Measurements from ENCODE around the gene BEGAIN.

The BEGAIN gene

GRCh38 chr14:100587086-100587762 lies at the start of gene BEGAIN:
Gene BEGAIN, minus strand, starts transcription at chr14:100587417. Its CDS starts 127 bp downstream, at chr14:100587290.
- DNase-seq (ENCODE audit: low read depth, low spot score), result no peak

DNA sequence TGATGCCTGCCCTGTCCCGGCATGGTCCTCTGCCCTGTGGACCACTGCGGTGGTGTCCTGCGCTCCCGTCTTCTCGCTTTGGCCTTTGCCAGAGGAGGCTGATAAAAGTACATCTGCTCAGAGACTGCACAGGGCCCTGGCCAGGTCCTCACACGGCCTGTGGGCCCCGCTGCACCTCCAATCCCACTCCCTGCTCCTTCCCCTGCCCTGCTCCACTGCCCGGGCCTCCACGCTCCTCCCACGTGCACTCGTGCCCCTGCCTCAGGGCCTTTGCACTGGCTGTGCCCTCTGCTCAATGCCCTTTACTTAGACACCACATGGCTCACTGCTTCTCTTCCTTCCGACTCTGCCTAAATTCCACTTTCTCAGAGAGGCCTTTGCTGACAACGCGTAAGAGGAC lies 49.3 kb upstream of the BEGAIN start:
- no peak for DNase-seq (ENCODE audit: low read depth, low spot score)

- DNase-seq (ENCODE audit: low read depth, low spot score), result no peak
Observed at GRCh38 chr14:100634026-100634425, 46.8 kb upstream of the BEGAIN start.

DNA sequence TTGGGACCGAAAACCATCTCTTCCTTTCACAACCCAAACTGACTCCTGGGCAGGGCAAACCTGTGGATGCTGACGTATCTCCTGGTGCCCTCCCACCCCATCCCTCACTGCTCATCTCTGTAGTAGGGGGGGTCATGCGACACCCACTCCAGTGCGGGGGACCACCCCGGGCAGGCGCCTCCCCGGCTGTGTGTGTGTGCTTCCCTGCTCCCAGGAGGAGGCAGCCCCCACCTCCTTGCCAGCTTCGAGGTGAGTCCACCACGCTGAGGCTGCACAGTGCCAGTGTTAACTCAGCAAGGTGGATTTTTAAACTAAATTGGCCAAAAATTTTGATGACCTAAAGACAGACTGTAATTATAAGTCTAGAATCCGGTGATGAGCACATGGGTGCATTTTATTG lies 46.2 kb upstream of the BEGAIN start:
- DNase-seq (ENCODE audit: low read depth, low spot score), result no peak

DNA sequence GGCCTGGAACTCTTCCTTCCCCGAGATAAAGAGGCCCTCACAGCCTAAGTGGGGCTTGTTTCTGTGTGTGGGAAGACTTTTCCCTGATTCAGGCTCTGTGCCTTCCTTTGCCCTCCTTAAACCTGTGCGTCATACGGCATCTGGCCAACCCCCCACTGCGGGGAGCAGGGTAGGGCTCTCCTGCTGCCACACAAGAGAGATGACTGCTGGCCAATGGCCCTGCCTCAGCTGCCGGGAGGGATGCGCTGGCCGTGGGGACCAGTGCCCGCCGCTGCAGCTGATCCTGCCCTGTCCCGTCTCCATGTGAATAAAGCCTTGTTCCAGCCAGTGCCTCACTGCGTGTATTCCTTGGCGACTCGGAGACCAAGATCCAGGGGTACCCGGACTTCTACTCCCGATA lies 42.5 kb upstream of the BEGAIN start:
- no peak for DNase-seq (ENCODE audit: low read depth, low spot score)

DNA sequence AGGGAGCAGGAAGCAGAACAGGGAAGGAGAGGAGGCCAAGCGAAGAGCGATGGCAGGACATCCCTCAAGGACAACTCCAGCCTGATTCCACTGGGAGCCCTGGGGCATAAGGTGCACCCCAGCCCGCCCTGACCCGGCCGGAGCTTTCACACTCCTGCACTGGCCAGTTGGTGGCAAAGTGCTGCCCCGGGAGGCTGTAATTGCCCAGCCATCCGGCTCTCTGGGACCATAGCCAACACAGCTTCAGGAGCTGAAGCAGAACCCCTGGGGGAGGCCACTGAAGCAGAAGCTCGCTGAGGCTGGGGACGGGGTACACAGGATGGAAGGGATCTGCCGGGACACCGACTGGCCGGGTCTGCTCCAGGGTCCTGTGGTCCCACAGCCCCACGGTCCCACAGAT lies 41.9 kb upstream of the BEGAIN start:
- DNase-seq (ENCODE audit: low read depth, low spot score), result no peak

DNA sequence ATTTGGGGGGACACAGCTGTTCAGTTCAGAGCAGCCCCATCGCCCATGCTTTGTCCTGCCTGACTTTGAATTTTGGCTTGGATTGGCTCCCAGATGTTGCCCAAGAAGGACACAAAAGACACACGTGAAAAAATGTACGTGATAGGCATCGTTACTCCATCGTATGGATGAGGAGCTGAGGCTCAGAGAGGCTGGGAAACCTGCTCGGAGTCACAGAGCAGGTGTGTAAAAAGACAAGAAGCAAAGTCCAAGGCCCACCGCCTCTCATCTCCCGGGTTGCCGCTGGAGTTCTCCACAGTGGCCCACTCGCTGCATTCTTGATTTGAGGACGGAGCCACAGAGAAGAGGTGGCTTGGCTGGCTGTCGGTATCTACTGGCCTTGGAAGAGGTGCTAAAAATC lies 41.0 kb upstream of the BEGAIN start:
- DNase-seq (ENCODE audit: low read depth, low spot score), result no peak

GRCh38 chr14:100626614-100627013 lies 39.4 kb upstream of the BEGAIN start:
- no peak for DNase-seq (ENCODE audit: low read depth, low spot score)

DNA sequence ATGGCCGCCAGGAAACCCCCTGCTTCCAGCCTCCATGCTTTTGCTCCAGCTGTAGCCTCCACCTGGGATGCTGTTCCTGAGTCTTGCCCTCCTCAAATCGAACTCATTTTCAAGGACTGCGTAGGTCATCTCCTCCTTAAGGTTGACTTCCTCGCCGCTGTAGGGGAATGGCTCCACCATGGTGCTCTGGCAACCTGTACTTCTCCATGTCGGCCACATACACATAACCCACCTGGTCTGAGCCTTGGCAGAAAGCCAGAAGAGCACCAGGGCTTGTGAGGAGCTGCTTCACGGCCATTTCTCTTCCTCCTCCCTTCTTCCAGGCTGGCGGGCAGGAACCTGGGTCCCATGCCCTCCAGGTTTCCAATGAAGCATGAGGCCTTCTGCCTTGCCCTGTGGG lies 36.7 kb upstream of the BEGAIN start:
- DNase-seq (ENCODE audit: low read depth, low spot score), result no peak

- DNase-seq (ENCODE audit: low read depth, low spot score), result no peak
Observed at GRCh38 chr14:100623557-100623956, 36.3 kb upstream of the BEGAIN start.

DNA sequence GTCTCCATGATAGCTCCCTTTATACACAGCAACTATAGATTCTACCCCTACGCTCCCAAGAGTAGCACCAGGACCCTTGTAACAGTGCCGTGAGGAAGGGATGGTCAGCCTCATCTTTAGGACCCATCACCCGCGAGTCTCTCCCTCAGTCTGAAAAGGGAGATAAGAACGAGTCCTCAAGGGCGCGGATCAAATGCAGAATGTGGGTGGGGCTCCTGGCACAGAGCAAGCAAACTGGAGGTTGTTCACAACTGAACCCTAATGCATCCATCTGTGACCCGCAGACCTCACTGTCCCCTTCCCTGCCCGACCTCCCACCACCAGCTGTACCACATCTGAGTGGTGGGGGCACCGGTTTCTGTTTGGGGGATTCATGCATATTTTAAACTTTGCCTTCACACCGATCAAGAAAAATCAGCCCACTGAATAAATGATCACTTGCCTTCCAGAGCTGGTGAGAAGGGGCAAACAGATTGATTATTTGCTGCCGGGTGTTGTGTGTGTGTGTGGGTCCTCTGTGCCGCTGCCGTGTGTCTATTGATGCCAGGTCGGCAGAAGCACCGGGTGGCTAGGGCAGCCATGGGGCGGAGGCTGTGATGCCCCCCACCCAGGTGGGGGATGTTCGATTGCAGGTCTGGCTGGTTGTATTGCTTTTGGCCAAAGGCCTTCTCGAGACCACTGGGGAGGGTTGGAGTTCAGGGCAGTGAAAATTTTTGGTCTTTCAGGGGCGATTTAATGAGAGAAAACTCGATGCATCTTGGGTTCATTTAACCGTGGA lies 35.7 kb upstream of the BEGAIN start:
- DNase-seq (ENCODE audit: low read depth, low spot score), result no peak

DNA sequence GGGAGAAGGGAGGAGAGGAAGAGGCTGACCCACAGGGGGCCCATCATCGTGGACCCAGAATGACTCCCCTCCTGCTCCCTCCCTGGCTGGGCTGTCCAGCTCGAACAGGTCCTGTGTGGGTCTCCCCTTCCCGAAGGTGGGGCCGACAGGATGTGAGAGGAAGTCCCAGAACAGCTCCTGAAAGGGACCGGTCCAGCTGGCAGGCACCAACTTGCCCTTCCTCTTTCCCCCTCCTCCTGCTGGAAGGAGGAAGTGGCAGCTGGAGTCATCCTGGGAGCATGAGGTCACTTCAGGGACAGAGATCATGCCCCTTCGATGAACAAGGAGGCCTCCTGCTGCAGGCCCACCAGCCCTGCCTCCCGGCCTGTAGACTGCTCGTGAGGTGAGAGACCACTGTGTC lies 35.0 kb upstream of the BEGAIN start:
- no peak for DNase-seq (ENCODE audit: low read depth, low spot score)

- no peak for DNase-seq (ENCODE audit: low read depth, low spot score)
Observed at GRCh38 chr14:100621806-100622205, 34.6 kb upstream of the BEGAIN start.

- no peak for DNase-seq (ENCODE audit: low read depth, low spot score)
Observed at GRCh38 chr14:100620255-100621100, 33.3 kb upstream of the BEGAIN start.

DNA sequence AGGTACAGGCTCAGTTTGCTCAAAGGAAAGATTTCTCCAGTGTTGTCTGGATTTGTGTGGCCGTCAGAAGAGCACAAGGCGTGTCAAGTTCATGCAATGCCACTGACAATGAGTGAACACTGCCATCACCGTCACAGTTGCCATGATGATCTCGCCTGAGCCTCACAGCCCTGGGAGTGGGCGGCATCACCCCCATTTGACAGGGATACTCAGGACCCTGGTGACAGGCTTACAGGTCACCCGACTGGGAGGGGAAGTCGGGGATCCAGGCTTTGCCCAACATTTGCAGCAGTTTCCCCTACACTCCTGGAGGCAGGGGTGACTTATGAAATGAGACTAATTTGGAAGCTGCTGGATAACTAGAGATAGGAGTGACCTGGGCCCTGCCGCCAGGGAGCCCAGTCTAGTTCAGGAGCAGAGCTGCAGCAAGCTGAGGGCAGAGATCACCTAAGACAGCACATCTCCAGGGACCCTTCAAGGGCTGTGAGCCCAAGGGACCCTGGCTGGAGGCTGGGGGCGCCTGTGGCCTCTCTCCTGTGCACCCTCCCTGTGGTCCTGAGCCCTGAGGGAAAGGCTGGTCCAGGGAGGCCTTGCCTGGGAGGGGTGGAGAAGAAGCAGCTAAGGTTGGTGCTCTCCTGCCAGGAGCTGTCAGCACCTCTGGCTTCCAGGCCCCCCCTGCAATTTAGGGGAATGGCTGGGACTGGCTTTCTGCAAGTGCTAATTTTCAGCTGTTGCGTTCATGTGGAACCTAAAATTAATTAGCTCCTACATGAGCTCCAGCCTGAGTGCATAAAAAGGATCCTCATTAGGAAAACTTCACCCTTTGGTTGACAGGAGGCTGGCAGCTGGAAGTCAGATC lies 32.4 kb upstream of the BEGAIN start:
- DNase-seq (ENCODE audit: low read depth, low spot score), result no peak

DNA sequence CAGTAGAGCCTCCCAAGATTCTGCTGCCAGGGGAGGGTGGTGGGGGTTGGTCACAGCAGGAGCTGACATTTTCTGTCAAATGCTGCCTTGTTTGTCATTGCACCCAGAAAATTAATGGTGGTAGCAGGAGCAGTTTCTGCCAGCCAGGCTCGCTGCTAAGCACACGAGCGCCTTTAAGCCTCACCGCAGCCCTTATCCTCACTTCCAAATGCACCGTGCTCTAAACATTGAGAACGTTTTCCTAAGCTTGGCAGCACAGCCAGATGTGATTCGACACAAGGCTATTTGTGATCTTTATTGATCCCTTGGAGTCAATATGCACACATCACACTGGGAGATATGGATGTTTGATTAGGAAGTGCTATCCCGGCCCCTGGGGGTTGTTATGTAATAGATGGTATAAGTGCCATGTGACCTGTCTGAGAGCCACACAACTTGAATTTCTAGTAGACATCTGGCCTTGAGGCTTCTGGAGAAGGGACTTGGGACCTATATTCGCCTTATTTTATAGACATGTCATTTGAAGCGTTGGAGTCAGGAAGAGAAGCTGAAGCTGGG lies 31.6 kb upstream of the BEGAIN start:
- DNase-seq (ENCODE audit: low read depth, low spot score), result no peak

GRCh38 chr14:100618318-100618693 lies 31.1 kb upstream of the BEGAIN start:
- DNase-seq (ENCODE audit: low read depth, low spot score), result no peak

DNA sequence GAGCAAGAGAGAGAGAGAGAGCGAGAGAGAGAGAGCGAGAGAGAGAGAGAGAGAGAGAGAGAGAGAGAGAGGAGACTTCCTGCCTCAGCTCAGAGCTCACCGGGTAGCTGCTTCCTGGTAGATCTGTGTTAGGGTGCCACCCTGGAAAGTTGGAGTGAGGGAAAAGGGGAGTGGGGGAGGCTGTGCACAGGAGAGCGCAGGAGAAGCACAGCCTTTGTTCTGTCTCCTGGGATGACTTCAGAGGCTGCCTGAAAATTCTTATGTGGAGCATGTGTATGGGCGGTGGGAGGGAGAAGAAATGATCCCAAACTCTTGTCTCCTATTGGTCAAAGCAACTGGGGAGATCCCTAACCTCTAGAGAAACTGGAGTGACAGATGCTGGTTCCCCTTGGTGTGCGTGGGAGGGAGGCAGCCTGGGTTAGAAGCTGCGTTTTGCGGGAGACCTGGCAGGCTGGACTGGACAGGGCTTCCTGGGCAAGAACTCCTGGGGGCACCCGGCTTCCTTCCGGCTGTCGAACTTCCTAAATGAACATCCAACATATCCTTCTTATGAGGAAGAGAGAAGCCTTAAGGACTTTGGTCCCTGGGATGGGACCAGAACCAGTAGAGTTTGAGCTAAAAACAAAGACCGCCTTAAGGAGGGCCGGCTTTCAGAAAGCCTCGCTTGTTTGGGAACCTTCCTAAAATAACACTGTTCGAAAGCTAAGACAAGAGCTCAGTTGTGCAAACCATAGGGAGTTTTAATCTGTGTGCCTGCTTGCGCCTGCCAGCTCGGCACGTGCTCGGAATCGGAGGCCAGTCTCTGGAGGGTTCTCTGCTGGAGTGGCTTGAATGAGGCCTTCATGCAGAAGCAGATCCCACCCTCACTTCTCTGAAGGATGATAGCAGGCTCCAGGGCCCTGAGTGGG lies 30.4 kb upstream of the BEGAIN start:
- peak; percentile 24 for DNase-seq (ENCODE audit: low read depth, low spot score)

DNA sequence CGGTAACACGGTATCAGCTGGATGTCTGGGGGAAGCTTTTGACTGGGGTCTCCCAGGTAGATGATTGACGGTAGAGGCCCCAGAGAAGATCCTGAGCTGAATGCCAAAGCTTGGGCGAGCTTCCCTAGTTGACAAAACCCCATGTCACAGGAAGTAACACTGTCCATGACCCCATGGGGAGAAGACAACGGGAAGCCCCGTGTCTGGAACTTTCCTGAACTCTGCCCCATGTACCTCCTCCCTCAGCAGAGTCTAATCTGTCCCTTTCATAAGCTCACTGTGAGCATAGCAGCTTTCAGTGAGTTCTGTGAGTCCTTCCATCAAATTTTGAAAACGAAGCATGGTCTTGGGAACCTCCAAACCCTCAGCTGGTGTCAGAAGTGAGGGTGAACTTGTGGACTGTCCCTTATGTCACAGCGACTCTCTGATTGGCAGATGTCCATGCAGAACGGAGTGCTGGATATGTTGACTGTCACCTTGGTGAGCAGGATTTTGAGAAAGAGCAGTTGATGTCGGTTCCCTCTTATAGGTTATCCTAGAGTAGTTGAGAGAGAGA lies 29.7 kb upstream of the BEGAIN start:
- no peak for DNase-seq (ENCODE audit: low read depth, low spot score)

Data from smooth muscle cell of the brain vasculature (primary cell).